GM11168 (cell line): Measurements from ENCODE around the gene SYNJ2.

Source experiments
- in situ Hi-C: fragments of 300-500 bp; cut with MboI; formaldehyde crosslinking; loops from one replicate; pipeline ENCODE4 v1.12.0; 2022; ENCODE audit warnings: low sequenced_read_pairs; ENCODE audit not compliant: unreplicated experiment

The SYNJ2 gene

GRCh38 chr6:158050955-158051354 is 69.3 kb downstream of the SYNJ2 start:
- in situ Hi-C loops = no loop called here

DNA sequence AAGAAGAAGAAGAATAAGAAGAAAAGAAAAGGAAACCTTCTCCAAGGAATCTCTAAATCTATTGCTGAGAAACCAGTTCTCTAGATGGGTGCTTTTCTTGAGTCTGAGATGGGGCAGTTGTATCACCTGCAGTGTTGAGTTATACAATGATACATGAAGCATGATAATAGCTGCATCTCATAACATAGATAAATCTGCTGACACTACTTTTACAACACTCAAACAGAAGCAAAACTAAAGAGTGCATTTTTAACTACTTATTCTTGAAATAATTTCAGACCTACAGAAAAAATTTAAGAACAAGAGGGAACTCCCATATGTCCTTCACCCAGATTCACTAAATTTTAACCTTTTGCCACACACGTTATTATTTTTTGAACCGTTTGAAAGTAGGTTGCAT is 70.3 kb downstream of the SYNJ2 start:
- in situ Hi-C loops = no loop called here

GRCh38 chr6:158053377-158054313 is 72.0 kb downstream of the SYNJ2 start:
- in situ Hi-C loops = no loop called here

GRCh38 chr6:158056355-158056754 is 74.7 kb downstream of the SYNJ2 start:
- in situ Hi-C loops = no loop called here

GRCh38 chr6:158056804-158057203 is 75.1 kb downstream of the SYNJ2 start:
- in situ Hi-C loops = no loop called here

GRCh38 chr6:158057213-158057987 is 75.7 kb downstream of the SYNJ2 start:
- in situ Hi-C loops = no loop called here

DNA sequence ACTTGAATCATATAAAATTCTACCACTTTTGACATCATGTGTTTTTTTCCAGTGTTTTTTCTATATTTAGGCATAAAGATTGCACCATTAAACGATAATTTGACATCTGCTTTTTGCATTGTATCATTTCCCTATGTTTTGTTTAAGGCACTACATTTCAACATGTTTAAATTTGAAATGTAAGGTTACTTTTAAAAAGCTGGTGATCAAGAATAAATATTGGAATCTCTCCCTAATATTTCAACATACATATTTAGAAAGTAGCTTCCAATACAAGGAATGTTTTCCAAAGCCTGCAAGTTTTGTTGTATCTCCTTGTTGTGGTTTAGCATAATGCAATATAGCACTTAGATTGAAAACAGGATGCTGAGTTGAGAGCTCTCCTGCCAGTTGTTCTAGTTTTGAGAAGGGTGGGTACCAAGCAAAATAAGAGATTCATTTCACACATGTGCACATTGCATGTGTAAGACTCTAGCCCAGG is 76.5 kb downstream of the SYNJ2 start:
- in situ Hi-C loops = no loop called here

- in situ Hi-C loops = no loop called here
Observed at GRCh38 chr6:158059108-158059507, 77.4 kb downstream of the SYNJ2 start.

- in situ Hi-C loops = no loop called here
Observed at GRCh38 chr6:158060455-158061360, 79.0 kb downstream of the SYNJ2 start.

- in situ Hi-C loops = no loop called here
Observed at GRCh38 chr6:158061361-158061708, 79.7 kb downstream of the SYNJ2 start.

DNA sequence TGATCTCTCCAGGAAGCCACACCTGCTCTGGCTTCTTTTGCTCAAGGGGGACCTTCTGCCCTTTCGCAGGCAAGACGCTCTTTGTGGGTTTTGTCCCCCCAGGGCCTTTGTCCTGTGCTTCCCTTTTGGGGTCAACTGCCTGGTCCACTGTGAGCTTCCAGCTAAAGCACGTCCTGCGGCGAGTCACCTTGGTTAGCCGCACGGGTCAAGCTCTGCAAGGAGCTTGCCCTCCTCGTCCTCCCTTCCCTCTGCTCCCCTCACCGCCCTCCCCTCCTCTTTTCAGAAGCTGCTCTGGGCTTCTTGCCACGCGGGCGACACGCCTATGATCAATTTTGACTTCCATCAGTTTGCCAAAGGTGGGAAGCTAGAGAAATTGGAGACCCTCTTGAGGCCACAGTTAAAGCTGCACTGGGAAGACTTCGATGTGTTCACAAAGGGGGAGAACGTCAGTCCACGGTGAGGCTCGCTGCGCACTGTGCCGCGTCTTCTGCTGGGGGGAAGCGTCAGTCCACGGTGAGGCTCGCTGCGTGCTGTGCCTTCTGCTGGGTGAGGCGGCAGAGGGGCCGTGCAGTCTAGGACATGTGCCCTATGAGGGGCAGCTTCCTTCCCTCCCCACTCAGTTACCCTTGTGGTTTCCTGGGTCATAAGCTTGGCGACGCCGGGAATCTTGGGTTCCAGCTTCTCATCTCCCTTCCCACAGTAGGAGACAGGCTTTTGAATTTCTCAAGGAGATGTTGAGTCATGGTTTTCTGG is 80.2 kb downstream of the SYNJ2 start:
- in situ Hi-C loops = no loop called here

- in situ Hi-C loops = no loop called here
Observed at GRCh38 chr6:158063736-158064135, 82.1 kb downstream of the SYNJ2 start.

- in situ Hi-C loops = no loop called here
Observed at GRCh38 chr6:158064725-158065251, 83.1 kb downstream of the SYNJ2 start.

DNA sequence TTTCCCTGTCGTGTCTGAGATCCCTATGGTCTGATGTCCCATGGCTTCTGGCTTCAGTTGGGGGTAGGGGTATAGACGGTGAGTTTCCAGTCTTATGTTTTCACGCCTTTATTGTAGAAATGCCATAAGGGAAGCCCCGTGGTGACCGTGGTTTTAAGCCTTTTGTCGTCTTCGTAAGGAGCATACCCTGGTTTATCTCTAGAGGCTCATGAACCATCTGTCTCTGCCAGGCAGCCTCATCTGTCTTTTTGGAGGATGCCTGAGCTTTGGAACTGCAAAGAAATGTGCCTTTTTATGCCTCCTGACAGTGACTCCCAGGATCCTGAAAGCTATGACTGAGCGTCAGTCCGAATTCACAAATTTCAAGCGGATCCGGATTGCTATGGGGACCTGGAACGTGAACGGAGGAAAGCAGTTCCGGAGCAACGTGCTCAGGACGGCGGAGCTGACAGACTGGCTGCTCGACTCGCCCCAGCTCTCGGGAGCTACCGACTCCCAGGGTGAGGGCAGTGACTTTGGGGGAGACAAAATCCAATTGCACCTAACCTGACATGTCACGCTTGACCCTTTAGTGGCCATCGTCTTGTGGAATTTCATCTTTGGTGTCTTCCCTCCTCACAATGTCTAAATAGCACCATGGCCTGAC is 84.6 kb downstream of the SYNJ2 start:
- in situ Hi-C loops = no loop called here

- in situ Hi-C loops = no loop called here
Observed at GRCh38 chr6:158067436-158068015, 85.9 kb downstream of the SYNJ2 start.

- in situ Hi-C loops = no loop called here
Observed at GRCh38 chr6:158068156-158068892, 86.7 kb downstream of the SYNJ2 start.

DNA sequence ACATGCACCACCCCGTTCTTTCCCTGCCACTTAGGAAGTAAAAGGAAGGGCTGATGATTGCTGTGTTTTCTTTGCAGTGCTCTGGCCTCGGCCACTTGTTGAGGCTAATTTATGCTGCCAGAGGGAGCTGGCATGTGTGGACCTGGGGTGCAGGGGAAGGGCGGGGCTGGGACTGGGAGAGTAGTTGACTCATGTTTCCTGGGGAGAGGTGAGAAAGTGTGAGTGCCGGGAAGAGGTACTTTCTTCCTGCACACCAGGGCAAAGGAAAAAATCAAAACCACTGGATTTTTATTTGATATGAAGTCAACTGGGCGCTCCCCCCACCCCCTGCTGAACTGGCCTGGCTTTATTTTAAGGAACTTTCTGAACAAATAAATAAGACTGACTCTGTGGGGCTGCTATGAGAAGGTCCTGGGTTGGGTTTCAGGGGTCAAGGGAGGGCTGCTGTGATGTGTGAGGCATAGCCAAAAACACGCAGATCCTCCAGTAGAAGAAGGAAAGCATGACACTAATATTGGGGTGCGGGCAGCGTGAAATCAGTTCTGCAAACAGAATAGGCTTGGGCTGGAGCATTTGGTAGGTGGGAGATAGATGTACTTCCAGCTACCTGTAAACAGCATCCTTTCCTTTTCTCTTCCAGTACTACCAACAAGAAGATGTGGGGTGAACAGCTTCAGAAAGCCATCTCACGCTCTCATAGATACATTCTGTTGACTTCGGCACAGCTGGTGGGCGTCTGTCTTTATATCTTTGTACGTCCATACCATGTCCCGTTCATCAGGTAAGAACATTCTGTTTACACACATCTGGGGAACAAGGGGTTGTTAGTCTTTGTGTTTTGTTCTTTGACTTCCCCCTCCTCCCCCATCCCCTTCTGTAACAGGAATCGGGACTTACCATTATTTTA is 87.5 kb downstream of the SYNJ2 start:
- in situ Hi-C loops = no loop called here
